ENCODE measurements around the gene DNAH7.

DNAH7 gene

DNA sequence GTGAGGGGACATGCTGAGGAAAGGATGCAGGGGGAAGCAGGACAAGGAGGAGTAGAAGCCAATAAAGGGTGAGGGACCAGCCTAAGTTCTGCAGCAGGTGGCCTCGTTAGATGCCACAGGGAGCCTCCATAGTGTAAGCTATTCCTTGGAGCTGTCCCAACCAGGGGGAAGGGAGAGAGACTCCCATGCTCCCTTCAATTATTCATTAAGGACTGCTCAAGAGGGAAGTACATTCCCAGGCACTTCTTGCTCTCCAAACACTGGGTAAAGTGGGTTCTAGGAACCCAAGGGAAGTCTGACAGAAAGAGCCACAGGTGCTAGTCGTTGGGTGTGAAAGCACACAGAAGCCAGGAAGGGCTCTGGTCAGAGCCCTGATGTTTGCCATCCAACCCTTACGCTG is 217.9 kb downstream of the DNAH7 start:
- DNase-seq (ENCODE audit: low read depth) = no peak
- TF ChIP-seq CTCF (conservative IDR thresholded peaks at IDR 0.05; ENCODE audit: low read depth, low read length) = no peak

DNA sequence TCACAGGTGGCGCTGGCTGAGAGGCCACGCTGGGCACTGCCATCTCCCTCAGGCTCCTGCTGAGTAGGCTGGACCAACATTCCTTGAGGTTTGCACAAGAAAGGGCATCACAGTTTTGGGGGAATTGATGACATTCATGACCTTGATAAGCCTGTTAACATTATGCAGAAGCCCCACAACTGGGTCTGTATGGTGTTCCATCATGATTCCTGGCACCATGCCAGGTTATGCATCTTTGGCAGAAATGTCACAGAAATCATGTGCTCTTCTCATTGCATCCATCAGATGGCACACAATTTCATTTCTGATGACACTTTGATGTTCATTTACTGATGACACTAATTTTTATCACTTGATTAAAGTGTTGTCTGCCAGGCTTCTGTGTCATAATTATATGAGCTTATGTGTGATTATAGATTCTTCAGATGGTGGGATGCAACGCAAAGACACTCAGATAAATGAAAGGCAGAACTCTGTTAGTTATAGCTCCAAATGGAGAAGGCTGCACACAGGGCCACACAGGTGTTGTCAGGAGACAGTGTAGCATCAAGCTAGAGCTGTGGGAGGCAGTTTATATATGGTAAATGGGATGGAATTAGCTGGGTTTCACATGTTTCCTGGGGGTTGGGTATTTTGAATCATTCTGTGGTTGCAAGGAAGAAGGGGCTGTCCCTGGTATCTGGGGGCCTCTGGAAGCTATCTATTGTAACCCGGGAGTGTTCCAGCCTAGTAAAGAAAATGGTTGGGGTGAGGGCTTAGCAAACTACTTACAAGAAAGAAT is 220.3 kb downstream of the DNAH7 start:
- TF ChIP-seq CTCF (conservative IDR thresholded peaks at IDR 0.05; ENCODE audit: low read depth, low read length) = no peak
- no peak for DNase-seq (ENCODE audit: low read depth)

More for the DNA sequence above, 217.9 kb downstream of the DNAH7 start:
- no peak overlapping the region for H3K4me3 ChIP-seq (ENCODE audit: low read length)

GRCh38 chr2:195842932-195843331 is 225.7 kb downstream of the DNAH7 start:
- no peak overlapping the region for H3K4me3 ChIP-seq (ENCODE audit: low read length)

More for the DNA sequence above, 220.3 kb downstream of the DNAH7 start:
- H3K4me3 ChIP-seq (ENCODE audit: low read length) = no peak overlapping the region

GRCh38 chr2:195838002-195838401 is 230.6 kb downstream of the DNAH7 start:
- H3K4me3 ChIP-seq (ENCODE audit: low read length) = no peak overlapping the region
- no peak for TF ChIP-seq CTCF (conservative IDR thresholded peaks at IDR 0.05; ENCODE audit: low read depth, low read length)
- no peak for DNase-seq (ENCODE audit: low read depth)

More at GRCh38 chr2:195842932-195843331, 225.7 kb downstream of the DNAH7 start:
- no peak for TF ChIP-seq CTCF (conservative IDR thresholded peaks at IDR 0.05; ENCODE audit: low read depth, low read length)
- DNase-seq (ENCODE audit: low read depth) = no peak

GRCh38 chr2:195836002-195836401 is 232.6 kb downstream of the DNAH7 start:
- TF ChIP-seq CTCF (conservative IDR thresholded peaks at IDR 0.05; ENCODE audit: low read depth, low read length) = no peak
- DNase-seq (ENCODE audit: low read depth) = no peak

DNA sequence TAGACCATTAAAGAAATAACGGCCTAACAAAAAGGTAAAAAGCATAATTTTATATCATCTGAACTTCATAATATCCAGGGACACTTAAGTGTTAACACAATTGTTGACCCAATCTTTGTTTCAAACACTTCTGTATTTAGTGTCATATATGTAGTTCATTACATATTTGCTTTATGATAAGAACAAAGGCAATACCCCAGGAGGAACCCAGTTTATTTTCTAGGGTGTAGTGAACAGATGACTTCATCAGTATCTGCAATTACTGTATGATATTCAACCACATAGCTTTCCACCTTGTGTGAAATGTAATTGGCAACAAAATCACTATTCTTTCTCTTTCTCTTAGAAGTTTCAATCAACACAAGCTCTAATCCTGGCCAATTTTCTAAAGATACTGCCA is 233.8 kb downstream of the DNAH7 start:
- TF ChIP-seq CTCF (conservative IDR thresholded peaks at IDR 0.05; ENCODE audit: low read depth, low read length) = no peak
- H3K4me3 ChIP-seq (ENCODE audit: low read length) = no peak overlapping the region

More at GRCh38 chr2:195836002-195836401, 232.6 kb downstream of the DNAH7 start:
- no peak overlapping the region for H3K4me3 ChIP-seq (ENCODE audit: low read length)

More for the DNA sequence above, 233.8 kb downstream of the DNAH7 start:
- no peak for DNase-seq (ENCODE audit: low read depth)

Data from retinal pigment epithelial cell (primary cell).